ENCODE data around the gene ZHX3.

The ZHX3 gene

DNA sequence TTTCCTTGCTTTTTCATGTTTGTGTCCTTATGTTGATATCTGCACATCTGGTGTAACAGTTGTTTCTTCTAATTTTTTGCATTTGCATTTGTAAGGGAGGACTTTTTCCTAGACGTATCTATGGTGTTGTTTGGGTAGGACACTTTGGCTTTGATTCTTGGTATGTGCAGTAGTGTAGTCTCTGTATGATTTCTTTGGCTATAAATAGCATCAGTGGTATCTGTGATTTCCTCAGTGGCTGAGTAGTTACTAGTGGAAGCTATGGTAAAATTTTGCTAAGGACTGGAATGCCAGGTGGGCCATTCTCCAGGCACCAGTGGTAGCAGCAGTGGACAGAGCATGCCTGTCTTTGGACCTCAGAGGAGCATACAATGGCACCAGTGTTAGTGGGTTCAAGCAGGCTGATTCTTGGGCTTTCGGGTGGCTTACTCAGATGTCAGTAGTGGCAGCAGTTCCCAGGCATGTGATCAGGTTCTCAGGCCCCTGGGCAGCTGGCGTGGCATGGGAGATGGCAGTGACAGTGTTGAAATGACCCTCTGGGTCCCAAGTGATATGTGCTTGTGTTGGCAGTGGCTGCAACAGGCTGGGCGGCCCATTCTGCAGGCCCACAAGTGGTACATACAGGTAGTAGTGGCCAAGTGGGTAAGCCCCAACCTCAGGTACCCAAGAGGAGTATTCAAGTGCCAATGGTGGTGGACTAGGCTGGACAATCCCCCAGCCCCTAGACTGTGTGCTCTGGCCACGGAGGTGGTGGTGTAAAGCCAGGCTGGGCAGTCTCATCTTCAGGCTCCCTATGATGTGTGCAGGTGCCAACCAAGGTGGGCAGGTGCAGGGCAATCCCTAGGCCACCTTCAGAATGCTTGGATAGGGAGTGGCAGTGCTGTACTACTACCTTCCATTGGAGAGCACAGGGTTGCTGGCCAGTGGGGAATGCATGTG lies 125.7 kb downstream of the ZHX3 start:
- H3K4me3 ChIP-seq (ENCODE audit: low read depth, low read length) = no peak overlapping the region
- H3K27me3 ChIP-seq (replicated peaks) = no peaks in the 10 kb centered on the region
- in situ Hi-C loops (cut with HindIII; ENCODE audit: low pct_ligation_motif_present, low sequenced_read_pairs) = no loop called here

DNA sequence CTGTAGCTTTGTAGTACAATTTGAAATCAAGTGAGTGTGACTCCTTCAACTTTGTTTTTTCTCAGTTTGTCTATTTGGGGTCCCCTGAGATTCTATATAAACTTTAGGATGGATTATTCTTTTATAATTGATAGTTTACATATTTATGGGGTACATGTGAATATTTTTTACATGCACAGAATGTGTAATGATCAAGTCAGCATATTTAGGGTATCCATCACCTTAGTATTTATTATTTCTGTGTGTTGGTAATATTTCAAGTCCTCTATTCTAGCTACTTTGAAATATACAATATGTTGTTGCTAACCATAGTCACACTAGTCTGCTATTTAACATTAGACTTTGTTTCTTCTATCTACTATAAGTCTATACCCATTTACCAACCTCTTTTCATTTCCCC lies 129.9 kb downstream of the ZHX3 start:
- no peak for DNase-seq
- no peak overlapping the region for H3K4me3 ChIP-seq (ENCODE audit: low read depth, low read length)
- H3K27me3 ChIP-seq (replicated peaks) = no peaks in the 10 kb centered on the region
- peaks cover 7% of the 10 kb centered on the region for H3K36me3 ChIP-seq (replicated peaks)
- no peak overlapping the region for H3K27ac ChIP-seq
- TF ChIP-seq, protein P1, sequence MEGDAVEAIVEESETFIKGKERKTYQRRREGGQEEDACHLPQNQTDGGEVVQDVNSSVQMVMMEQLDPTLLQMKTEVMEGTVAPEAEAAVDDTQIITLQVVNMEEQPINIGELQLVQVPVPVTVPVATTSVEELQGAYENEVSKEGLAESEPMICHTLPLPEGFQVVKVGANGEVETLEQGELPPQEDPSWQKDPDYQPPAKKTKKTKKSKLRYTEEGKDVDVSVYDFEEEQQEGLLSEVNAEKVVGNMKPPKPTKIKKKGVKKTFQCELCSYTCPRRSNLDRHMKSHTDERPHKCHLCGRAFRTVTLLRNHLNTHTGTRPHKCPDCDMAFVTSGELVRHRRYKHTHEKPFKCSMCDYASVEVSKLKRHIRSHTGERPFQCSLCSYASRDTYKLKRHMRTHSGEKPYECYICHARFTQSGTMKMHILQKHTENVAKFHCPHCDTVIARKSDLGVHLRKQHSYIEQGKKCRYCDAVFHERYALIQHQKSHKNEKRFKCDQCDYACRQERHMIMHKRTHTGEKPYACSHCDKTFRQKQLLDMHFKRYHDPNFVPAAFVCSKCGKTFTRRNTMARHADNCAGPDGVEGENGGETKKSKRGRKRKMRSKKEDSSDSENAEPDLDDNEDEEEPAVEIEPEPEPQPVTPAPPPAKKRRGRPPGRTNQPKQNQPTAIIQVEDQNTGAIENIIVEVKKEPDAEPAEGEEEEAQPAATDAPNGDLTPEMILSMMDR (IDR thresholded peaks at IDR 0.05; ENCODE audit: low read depth, low read length, missing control alignments) = no peak
- in situ Hi-C loops (cut with HindIII; ENCODE audit: low pct_ligation_motif_present, low sequenced_read_pairs) = no loop called here

More for the DNA sequence above, 125.7 kb downstream of the ZHX3 start:
- no peak for DNase-seq
- Histone ChIP-seq H3K36me3 (replicated peaks) (peaks cover 7% of the 10 kb centered on the region), H3K27ac (no peak overlapping the region)
- TF ChIP-seq, protein P1 (IDR thresholded peaks at IDR 0.05; ENCODE audit: low read depth, low read length, missing control alignments) = no peak

DNA sequence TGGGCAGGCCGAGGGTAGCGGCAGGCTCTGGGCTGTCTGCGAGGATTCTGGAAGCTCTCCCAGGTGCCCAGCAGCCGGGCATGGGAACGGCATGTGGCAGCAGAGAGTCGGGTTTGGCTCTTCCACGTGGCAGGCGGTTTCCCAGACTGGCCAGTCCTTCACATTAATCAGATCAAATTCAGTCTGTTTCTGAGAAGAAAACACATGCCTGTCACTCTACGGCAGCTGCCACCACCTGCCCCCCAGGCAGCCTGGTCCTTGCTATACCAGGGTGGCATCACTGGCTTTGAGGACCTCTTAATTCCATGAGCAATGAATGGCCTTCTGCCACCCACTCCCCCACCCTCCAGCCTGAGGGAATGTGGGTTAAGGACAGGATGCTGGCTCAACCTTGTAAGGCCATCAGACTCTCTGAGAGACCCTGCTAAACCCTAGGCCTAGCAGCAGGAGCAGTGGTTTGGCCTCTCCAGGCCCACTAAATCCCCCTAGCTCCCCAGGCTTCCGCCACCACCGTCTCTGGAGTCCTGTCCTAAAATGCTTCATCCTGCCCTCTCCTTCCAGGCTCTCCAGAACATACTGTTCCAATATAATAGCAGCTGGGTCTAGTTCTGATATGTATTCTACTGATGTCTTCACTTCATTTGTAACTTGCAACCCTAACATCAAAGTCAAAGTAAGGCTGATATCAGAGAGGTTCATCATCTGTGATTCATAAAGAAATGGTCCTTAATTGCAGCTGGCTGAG lies 132.3 kb downstream of the ZHX3 start:
- in situ Hi-C loops (cut with HindIII; ENCODE audit: low pct_ligation_motif_present, low sequenced_read_pairs) = no loop called here
- no peak for DNase-seq

DNA sequence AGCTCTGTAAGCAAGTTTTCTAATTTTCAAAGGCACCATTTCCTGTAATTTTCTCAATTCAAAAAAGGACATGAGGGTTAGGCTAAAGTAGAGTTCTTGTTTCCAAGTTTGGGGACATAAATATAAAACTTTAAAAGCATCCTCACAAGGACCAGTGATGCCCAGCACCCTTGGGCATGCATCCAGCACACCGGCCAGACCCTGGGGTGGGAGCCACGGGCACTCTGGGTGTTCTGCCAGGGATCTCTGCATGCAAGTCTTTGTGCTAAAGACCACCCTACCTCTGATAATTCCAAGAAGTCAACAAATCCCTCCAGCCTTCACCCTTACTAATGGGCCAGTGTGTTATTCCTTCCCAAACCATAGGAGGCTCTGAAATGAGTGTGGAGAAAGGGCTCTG lies 133.7 kb downstream of the ZHX3 start:
- Histone ChIP-seq H3K4me3 (ENCODE audit: low read depth, low read length) (no peak overlapping the region), H3K27ac (no peak overlapping the region), H3K36me3 (replicated peaks) (peaks cover 4% of the 10 kb centered on the region), H3K27me3 (replicated peaks) (no peaks in the 10 kb centered on the region)
- no peak for DNase-seq
- TF ChIP-seq, protein P1 (IDR thresholded peaks at IDR 0.05; ENCODE audit: low read depth, low read length, missing control alignments) = no peak
- in situ Hi-C loops (cut with HindIII; ENCODE audit: low pct_ligation_motif_present, low sequenced_read_pairs) = no loop called here

More for the DNA sequence above, 132.3 kb downstream of the ZHX3 start:
- TF ChIP-seq, protein P1 (IDR thresholded peaks at IDR 0.05; ENCODE audit: low read depth, low read length, missing control alignments) = no peak
- H3K36me3 ChIP-seq (replicated peaks) = peaks cover 4% of the 10 kb centered on the region
- no peak overlapping the region for H3K4me3 ChIP-seq (ENCODE audit: low read depth, low read length)
- H3K27me3 ChIP-seq (replicated peaks) = no peaks in the 10 kb centered on the region
- H3K27ac ChIP-seq = no peak overlapping the region

DNA sequence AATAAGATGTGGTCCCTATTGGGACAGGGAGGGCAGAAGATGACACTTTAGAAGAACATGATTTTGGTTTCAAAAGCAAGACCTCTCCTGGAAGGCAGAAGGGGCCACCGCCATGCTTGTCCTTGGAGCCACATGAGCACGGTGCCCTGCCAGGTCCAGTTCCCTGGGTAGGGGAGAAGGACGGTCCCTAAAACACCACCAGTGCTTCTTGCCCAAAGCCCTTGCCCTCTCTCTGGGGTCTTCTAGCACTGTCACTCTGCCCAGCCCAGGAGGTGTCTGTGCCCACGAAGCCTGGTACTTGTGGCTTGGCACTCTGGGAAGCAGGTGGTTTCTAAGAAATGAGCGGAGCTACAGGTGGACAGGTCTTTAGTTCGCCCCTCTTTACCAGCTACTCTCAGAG lies 134.1 kb downstream of the ZHX3 start:
- H3K27me3 ChIP-seq (replicated peaks) = no peaks in the 10 kb centered on the region
- no peak overlapping the region for H3K27ac ChIP-seq
- no peak for DNase-seq
- no peak overlapping the region for H3K4me3 ChIP-seq (ENCODE audit: low read depth, low read length)
- peaks cover 4% of the 10 kb centered on the region for H3K36me3 ChIP-seq (replicated peaks)
- TF ChIP-seq, protein P1 (IDR thresholded peaks at IDR 0.05; ENCODE audit: low read depth, low read length, missing control alignments) = no peak
- in situ Hi-C loops (cut with HindIII; ENCODE audit: low pct_ligation_motif_present, low sequenced_read_pairs) = no loop called here

Data from brain microvascular endothelial cell (primary cell).